HG02588 (cell line): ENCODE measurements around the gene MKI67.
"Not testable (repeated sequence)": the region's sequence is repeated elsewhere in the genome, so short reads cannot be mapped to it uniquely, and the experiment has no call there.

Source experiments
- ATAC-seq: cut with Tn5 transposase; IDR thresholded peaks from one replicate; pipeline ENCODE4 v1.9.1; 2021; ENCODE audit warnings: mild to moderate bottlenecking, moderate library complexity; ENCODE audit not compliant: unreplicated experiment

The MKI67 gene

GRCh38 chr10:128113026-128113425 is 13.2 kb downstream of the MKI67 start:
- ATAC-seq, result no peak

GRCh38 chr10:128111696-128112095 is 14.5 kb downstream of the MKI67 start:
- no peak for ATAC-seq

- no peak for ATAC-seq
Measured at GRCh38 chr10:128110339-128110738, 15.9 kb downstream of the MKI67 start.

- ATAC-seq, result no peak
Measured at GRCh38 chr10:128109707-128110106, 16.5 kb downstream of the MKI67 start.

GRCh38 chr10:128105383-128105782 is 20.8 kb downstream of the MKI67 start:
- no peak for ATAC-seq

GRCh38 chr10:128103229-128103714 is 23.0 kb downstream of the MKI67 start:
- no peak for ATAC-seq

- ATAC-seq, result no peak
Measured at GRCh38 chr10:128102480-128103228, 23.6 kb downstream of the MKI67 start.

- ATAC-seq, result no peak
Measured at GRCh38 chr10:128101901-128102300, 24.3 kb downstream of the MKI67 start.

GRCh38 chr10:128099901-128100300 is 26.3 kb downstream of the MKI67 start:
- no peak for ATAC-seq

- ATAC-seq, result no peak
Measured at GRCh38 chr10:128098631-128099030, 27.6 kb downstream of the MKI67 start.

GRCh38 chr10:128097783-128098182 is 28.4 kb downstream of the MKI67 start:
- ATAC-seq, result no peak

GRCh38 chr10:128096486-128097199 is 29.6 kb downstream of the MKI67 start:
- ATAC-seq, result no peak

GRCh38 chr10:128095753-128096469 is 30.3 kb downstream of the MKI67 start:
- no peak for ATAC-seq

- no peak for ATAC-seq
Measured at GRCh38 chr10:128095027-128095752, 31.0 kb downstream of the MKI67 start.

GRCh38 chr10:128094596-128094995 is 31.6 kb downstream of the MKI67 start:
- not testable (repeated sequence) for ATAC-seq

GRCh38 chr10:128092454-128092853 is 33.8 kb downstream of the MKI67 start:
- ATAC-seq, result no peak

- no peak for ATAC-seq
Measured at GRCh38 chr10:128091636-128092210, 34.5 kb downstream of the MKI67 start.

- ATAC-seq, result no peak
Measured at GRCh38 chr10:128087884-128088709, 38.1 kb downstream of the MKI67 start.

GRCh38 chr10:128087146-128087883 is 38.9 kb downstream of the MKI67 start:
- ATAC-seq, result no peak
